GM23338 (cell line): ENCODE results near the gene ERGIC3.

Source experiments
- CREB1 ChIP-seq: fragments of 250-450 bp; sonication (Bioruptor Pico); IDR thresholded peaks from 2 replicates; pipeline ENCODE4 v1.5.0; 2020; ENCODE audit warnings: low read depth, mild to moderate bottlenecking, moderate library complexity
- EZH2 ChIP-seq: fragments of 200-600 bp; sonication (generic); IDR thresholded peaks from one replicate; pipeline ENCODE4 v1.8.0; 2017; ENCODE audit warnings: antibody characterized with exemption, mild to moderate bottlenecking, low read depth; ENCODE audit not compliant: unreplicated experiment
- EZH2phosphoT487 ChIP-seq: fragments of 200-600 bp; sonication (generic); IDR thresholded peaks from one replicate; pipeline ENCODE4 v1.8.1; 2018; ENCODE audit warnings: antibody characterized with exemption; ENCODE audit not compliant: unreplicated experiment
- JUNB ChIP-seq: IDR thresholded peaks from one replicate; pipeline ENCODE4 v1.6.1; 2016; ENCODE audit warnings: antibody characterized with exemption; ENCODE audit not compliant: unreplicated experiment
- NANOG ChIP-seq: IDR thresholded peaks from 2 replicates; pipeline ENCODE4 v1.6.1; 2016; ENCODE audit warnings: antibody characterized with exemption, borderline replicate concordance
- POLR2AphosphoS5 ChIP-seq: IDR thresholded peaks from 2 replicates; pipeline ENCODE4 v1.6.1; 2016; ENCODE audit warnings: antibody characterized with exemption, low read depth
- STAT1 ChIP-seq: IDR thresholded peaks from one replicate; pipeline ENCODE4 v1.6.1; 2016; ENCODE audit warnings: antibody characterized with exemption; ENCODE audit not compliant: unreplicated experiment
- ZNF331 ChIP-seq: fragments of 250-450 bp; sonication (Bioruptor Pico); IDR thresholded peaks from 2 replicates; pipeline ENCODE4 v1.5.0; 2020; ENCODE audit warnings: low read depth, mild to moderate bottlenecking, moderate library complexity
- TF ChIP-seq, protein P1 (sequence below), 2 experiments: fragments of 200-600 bp in 1 of 2; sonication (generic) in 1 of 2; conservative IDR thresholded peaks; 2 replicates each; pipeline versions ENCODE4 v1.5.1 to v1.6.1; 2016 to 2017; ENCODE audit warnings: antibody characterized with exemption in 2 of 2, low read depth in 2 of 2, mild to moderate bottlenecking in 2 of 2, moderate library complexity in 1 of 2
- TF ChIP-seq, protein P2 (sequence below): IDR thresholded peaks from one replicate; pipeline ENCODE4 v1.6.1; 2018; ENCODE audit warnings: antibody characterized with exemption; ENCODE audit not compliant: unreplicated experiment
- TF ChIP-seq, protein P3 (sequence below): IDR thresholded peaks from 2 replicates; pipeline ENCODE4 v1.6.1; 2016; ENCODE audit warnings: antibody characterized with exemption
- TF ChIP-seq, protein P4 (sequence below): fragments of 250-450 bp; sonication (Bioruptor Pico); IDR thresholded peaks from 2 replicates; pipeline ENCODE4 v1.5.0; 2020; ENCODE audit warnings: mild to moderate bottlenecking, moderate library complexity

DNA sequence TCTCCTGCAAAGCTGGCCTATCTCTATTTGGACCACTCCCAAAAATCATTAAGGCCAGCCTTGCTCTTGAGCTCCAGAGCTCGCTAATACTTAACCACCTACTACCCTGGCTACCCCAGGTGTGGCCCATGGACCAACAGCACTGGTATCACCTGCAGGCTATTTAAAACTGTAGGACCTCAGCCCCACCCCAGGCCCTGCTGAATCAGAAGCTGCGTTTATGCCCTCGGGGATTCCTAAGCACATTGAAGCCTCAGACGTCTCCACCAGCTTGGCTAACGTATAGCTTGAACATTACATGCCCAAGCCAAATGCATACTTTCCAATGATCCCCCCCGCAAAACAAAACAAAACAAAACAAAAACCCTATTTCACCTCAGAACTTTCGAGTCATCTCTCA, 54.0 kb downstream of the ERGIC3 start:
- TF ChIP-seq, protein P1, sequence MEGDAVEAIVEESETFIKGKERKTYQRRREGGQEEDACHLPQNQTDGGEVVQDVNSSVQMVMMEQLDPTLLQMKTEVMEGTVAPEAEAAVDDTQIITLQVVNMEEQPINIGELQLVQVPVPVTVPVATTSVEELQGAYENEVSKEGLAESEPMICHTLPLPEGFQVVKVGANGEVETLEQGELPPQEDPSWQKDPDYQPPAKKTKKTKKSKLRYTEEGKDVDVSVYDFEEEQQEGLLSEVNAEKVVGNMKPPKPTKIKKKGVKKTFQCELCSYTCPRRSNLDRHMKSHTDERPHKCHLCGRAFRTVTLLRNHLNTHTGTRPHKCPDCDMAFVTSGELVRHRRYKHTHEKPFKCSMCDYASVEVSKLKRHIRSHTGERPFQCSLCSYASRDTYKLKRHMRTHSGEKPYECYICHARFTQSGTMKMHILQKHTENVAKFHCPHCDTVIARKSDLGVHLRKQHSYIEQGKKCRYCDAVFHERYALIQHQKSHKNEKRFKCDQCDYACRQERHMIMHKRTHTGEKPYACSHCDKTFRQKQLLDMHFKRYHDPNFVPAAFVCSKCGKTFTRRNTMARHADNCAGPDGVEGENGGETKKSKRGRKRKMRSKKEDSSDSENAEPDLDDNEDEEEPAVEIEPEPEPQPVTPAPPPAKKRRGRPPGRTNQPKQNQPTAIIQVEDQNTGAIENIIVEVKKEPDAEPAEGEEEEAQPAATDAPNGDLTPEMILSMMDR (conservative IDR thresholded peaks at IDR 0.05; ENCODE audit: low read depth in 2 of 2) = no peak
- no peak for TF ChIP-seq POLR2AphosphoS5
- TF ChIP-seq JUNB = no peak
- TF ChIP-seq, protein P2, sequence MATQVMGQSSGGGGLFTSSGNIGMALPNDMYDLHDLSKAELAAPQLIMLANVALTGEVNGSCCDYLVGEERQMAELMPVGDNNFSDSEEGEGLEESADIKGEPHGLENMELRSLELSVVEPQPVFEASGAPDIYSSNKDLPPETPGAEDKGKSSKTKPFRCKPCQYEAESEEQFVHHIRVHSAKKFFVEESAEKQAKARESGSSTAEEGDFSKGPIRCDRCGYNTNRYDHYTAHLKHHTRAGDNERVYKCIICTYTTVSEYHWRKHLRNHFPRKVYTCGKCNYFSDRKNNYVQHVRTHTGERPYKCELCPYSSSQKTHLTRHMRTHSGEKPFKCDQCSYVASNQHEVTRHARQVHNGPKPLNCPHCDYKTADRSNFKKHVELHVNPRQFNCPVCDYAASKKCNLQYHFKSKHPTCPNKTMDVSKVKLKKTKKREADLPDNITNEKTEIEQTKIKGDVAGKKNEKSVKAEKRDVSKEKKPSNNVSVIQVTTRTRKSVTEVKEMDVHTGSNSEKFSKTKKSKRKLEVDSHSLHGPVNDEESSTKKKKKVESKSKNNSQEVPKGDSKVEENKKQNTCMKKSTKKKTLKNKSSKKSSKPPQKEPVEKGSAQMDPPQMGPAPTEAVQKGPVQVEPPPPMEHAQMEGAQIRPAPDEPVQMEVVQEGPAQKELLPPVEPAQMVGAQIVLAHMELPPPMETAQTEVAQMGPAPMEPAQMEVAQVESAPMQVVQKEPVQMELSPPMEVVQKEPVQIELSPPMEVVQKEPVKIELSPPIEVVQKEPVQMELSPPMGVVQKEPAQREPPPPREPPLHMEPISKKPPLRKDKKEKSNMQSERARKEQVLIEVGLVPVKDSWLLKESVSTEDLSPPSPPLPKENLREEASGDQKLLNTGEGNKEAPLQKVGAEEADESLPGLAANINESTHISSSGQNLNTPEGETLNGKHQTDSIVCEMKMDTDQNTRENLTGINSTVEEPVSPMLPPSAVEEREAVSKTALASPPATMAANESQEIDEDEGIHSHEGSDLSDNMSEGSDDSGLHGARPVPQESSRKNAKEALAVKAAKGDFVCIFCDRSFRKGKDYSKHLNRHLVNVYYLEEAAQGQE = no peak
- TF ChIP-seq EZH2 = no peak
- no peak for TF ChIP-seq EZH2phosphoT487
- TF ChIP-seq CREB1 (CRISPR knock-in tag) = no peak
- TF ChIP-seq, protein P3, sequence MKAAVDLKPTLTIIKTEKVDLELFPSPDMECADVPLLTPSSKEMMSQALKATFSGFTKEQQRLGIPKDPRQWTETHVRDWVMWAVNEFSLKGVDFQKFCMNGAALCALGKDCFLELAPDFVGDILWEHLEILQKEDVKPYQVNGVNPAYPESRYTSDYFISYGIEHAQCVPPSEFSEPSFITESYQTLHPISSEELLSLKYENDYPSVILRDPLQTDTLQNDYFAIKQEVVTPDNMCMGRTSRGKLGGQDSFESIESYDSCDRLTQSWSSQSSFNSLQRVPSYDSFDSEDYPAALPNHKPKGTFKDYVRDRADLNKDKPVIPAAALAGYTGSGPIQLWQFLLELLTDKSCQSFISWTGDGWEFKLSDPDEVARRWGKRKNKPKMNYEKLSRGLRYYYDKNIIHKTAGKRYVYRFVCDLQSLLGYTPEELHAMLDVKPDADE = no peak
- no peak for TF ChIP-seq NANOG
- no peak for TF ChIP-seq ZNF331 (CRISPR knock-in tag)
- TF ChIP-seq STAT1 = no peak
- TF ChIP-seq, protein P4, sequence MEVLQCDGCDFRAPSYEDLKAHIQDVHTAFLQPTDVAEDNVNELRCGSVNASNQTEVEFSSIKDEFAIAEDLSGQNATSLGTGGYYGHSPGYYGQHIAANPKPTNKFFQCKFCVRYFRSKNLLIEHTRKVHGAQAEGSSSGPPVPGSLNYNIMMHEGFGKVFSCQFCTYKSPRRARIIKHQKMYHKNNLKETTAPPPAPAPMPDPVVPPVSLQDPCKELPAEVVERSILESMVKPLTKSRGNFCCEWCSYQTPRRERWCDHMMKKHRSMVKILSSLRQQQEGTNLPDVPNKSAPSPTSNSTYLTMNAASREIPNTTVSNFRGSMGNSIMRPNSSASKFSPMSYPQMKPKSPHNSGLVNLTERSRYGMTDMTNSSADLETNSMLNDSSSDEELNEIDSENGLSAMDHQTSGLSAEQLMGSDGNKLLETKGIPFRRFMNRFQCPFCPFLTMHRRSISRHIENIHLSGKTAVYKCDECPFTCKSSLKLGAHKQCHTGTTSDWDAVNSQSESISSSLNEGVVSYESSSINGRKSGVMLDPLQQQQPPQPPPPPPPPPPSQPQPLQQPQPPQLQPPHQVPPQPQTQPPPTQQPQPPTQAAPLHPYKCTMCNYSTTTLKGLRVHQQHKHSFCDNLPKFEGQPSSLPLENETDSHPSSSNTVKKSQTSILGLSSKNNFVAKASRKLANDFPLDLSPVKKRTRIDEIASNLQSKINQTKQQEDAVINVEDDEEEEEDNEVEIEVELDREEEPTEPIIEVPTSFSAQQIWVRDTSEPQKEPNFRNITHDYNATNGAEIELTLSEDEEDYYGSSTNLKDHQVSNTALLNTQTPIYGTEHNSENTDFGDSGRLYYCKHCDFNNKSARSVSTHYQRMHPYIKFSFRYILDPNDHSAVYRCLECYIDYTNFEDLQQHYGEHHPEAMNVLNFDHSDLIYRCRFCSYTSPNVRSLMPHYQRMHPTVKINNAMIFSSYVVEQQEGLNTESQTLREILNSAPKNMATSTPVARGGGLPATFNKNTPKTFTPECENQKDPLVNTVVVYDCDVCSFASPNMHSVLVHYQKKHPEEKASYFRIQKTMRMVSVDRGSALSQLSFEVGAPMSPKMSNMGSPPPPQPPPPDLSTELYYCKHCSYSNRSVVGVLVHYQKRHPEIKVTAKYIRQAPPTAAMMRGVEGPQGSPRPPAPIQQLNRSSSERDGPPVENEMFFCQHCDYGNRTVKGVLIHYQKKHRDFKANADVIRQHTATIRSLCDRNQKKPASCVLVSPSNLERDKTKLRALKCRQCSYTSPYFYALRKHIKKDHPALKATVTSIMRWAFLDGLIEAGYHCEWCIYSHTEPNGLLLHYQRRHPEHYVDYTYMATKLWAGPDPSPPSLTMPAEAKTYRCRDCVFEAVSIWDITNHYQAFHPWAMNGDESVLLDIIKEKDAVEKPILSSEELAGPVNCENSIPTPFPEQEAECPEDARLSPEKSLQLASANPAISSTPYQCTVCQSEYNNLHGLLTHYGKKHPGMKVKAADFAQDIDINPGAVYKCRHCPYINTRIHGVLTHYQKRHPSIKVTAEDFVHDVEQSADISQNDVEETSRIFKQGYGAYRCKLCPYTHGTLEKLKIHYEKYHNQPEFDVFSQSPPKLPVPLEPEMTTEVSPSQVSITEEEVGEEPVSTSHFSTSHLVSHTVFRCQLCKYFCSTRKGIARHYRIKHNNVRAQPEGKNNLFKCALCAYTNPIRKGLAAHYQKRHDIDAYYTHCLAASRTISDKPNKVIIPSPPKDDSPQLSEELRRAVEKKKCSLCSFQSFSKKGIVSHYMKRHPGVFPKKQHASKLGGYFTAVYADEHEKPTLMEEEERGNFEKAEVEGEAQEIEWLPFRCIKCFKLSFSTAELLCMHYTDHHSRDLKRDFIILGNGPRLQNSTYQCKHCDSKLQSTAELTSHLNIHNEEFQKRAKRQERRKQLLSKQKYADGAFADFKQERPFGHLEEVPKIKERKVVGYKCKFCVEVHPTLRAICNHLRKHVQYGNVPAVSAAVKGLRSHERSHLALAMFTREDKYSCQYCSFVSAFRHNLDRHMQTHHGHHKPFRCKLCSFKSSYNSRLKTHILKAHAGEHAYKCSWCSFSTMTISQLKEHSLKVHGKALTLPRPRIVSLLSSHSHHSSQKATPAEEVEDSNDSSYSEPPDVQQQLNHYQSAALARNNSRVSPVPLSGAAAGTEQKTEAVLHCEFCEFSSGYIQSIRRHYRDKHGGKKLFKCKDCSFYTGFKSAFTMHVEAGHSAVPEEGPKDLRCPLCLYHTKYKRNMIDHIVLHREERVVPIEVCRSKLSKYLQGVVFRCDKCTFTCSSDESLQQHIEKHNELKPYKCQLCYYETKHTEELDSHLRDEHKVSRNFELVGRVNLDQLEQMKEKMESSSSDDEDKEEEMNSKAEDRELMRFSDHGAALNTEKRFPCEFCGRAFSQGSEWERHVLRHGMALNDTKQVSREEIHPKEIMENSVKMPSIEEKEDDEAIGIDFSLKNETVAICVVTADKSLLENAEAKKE (CRISPR knock-in tag) = no peak
